Activated CD8-positive, alpha-beta T cell treated with anti-CD3 and anti-CD28 coated beads, Interleukin-2, amount 10 ng/mL, durations not matched to agents 7 days and 5 days (primary cell): ENCODE measurements around the gene JRKL. TPM values are rescaled to one million over a fixed set of nuclear protein-coding genes. Genes with fewer than 3 reads are reported as not detected.

ENCODE experiments used
- microRNA-seq: library from miRNA; unstranded; fragments of <30 nt; microRNA quantifications from one replicate; pipeline ENCODE4 v1.2.0, GENCODE V29; 2022
- total RNA-seq, 2 experiments: library from RNA; stranded (reverse); gene quantifications; one replicate each; pipeline ENCODE4 v1.2.3, GENCODE V29; 2021

JRKL gene
- total RNA-seq, 2 experiments from 2014 or later: 9.4 to 10.3 TPM

Small RNA genes lying within 50 kb of the gene (microRNA-seq; reads per million reads assigned to microRNA genes)
- not detected for gene MIR1260B

Other genes starting within 250 kb of the JRKL start
- gene MAML2, start 46.8 kb upstream of the JRKL start, total RNA-seq: 10 to 100 TPM; 14.7 to 15.5 TPM
- 10 to 100 TPM; 35.7 to 37.5 TPM for gene CCDC82, start 101 bp upstream of the JRKL start, total RNA-seq